Muscle layer of duodenum (tissue), 2 donors: ENCODE results near the gene RAB37.

ENCODE experiments used
- H3K27ac ChIP-seq: one replicate; pipeline ENCODE4 v1.7.0; 2013; ENCODE audit warnings: mild to moderate bottlenecking, low read length
- H3K27me3 ChIP-seq: one replicate; pipeline ENCODE4 v1.7.0; 2013; ENCODE audit warnings: low read depth, mild to moderate bottlenecking, control low read depth, low read length
- H3K36me3 ChIP-seq, 2 donors: one replicate each; pipeline ENCODE4 v1.7.0; 2013; ENCODE audit warnings: low read length in 2 of 2, control low read depth in 1 of 2, mild to moderate bottlenecking in 1 of 2; ENCODE audit not compliant: insufficient read depth in 2 of 2, control insufficient read depth in 1 of 2
- H3K4me1 ChIP-seq, 2 donors: one replicate each; pipeline ENCODE4 v1.7.0; 2013; ENCODE audit warnings: low read length in 2 of 2, mild to moderate bottlenecking in 2 of 2, control low read depth in 1 of 2, moderate library complexity in 1 of 2; ENCODE audit not compliant: insufficient read depth in 2 of 2, control insufficient read depth in 1 of 2
- H3K4me3 ChIP-seq, 2 donors: one replicate each; pipeline ENCODE4 v1.7.0; 2013; ENCODE audit warnings: low read length in 2 of 2, low read depth in 1 of 2, mild to moderate bottlenecking in 1 of 2
- H3K9me3 ChIP-seq, 2 donors: one replicate each; pipeline ENCODE4 v1.7.0; 2013; ENCODE audit warnings: low read length in 2 of 2, control low read depth in 1 of 2, mild to moderate bottlenecking in 1 of 2; ENCODE audit not compliant: control insufficient read depth in 1 of 2
- donor health status: healthy.

Gene RAB37

GRCh38 chr17:74736513-74737298 lies at the start of gene RAB37:
TSS of gene RAB37 (plus strand) at chr17:74737256. CDS start at chr17:74737273, 17 bp downstream.
- Histone ChIP-seq H3K36me3 (no peaks in the 10 kb centered on the region), H3K4me3 (peak within 1 kb of the TSS; percentile 9 to 54), H3K4me1 (peaks cover 10 to 24% of the 10 kb centered on the region in 2 donors), H3K27ac (no peak within 1 kb of the TSS), H3K9me3 (no peaks in the 10 kb centered on the region), H3K27me3 (peaks cover 25% of the 10 kb centered on the region)

GRCh38 chr17:74687886-74688285 lies 49.2 kb upstream of the RAB37 start:
- H3K27me3 ChIP-seq: no peaks in the 10 kb centered on the region
- H3K9me3 ChIP-seq: no peaks in the 10 kb centered on the region
- H3K4me1 ChIP-seq: no peaks in the 10 kb centered on the region
- no peaks in the 10 kb centered on the region for H3K36me3 ChIP-seq
- H3K4me3 ChIP-seq: no peak overlapping the region
- H3K27ac ChIP-seq: no peak overlapping the region

- H3K4me1 ChIP-seq: no peaks in the 10 kb centered on the region
- H3K4me3 ChIP-seq: no peak overlapping the region
- no peaks in the 10 kb centered on the region for H3K36me3 ChIP-seq
- no peak overlapping the region for H3K27ac ChIP-seq
- H3K9me3 ChIP-seq: no peaks in the 10 kb centered on the region
- H3K27me3 ChIP-seq: no peaks in the 10 kb centered on the region
Measured at GRCh38 chr17:74690409-74690825, 46.6 kb upstream of the RAB37 start.

GRCh38 chr17:74691151-74691550 lies 45.9 kb upstream of the RAB37 start:
- no peaks in the 10 kb centered on the region for H3K9me3 ChIP-seq
- H3K36me3 ChIP-seq: no peaks in the 10 kb centered on the region
- no peaks in the 10 kb centered on the region for H3K4me1 ChIP-seq
- H3K27me3 ChIP-seq: no peaks in the 10 kb centered on the region
- no peak overlapping the region for H3K27ac ChIP-seq
- H3K4me3 ChIP-seq: no peak overlapping the region

- H3K9me3 ChIP-seq: no peaks in the 10 kb centered on the region
- H3K36me3 ChIP-seq: no peaks in the 10 kb centered on the region
- H3K4me3 ChIP-seq: no peak overlapping the region
- no peak overlapping the region for H3K27ac ChIP-seq
- H3K27me3 ChIP-seq: no peaks in the 10 kb centered on the region
- H3K4me1 ChIP-seq: no peaks in the 10 kb centered on the region
Measured at GRCh38 chr17:74694081-74694480, 43.0 kb upstream of the RAB37 start.

- Histone ChIP-seq H3K9me3 (no peaks in the 10 kb centered on the region), H3K27ac (no peak overlapping the region), H3K4me3 (no peak overlapping the region), H3K4me1 (no peaks in the 10 kb centered on the region), H3K36me3 (no peaks in the 10 kb centered on the region), H3K27me3 (no peaks in the 10 kb centered on the region)
Measured at GRCh38 chr17:74695629-74696028, 41.4 kb upstream of the RAB37 start.

- Histone ChIP-seq H3K9me3 (no peaks in the 10 kb centered on the region), H3K4me3 (no peak overlapping the region), H3K4me1 (no peaks in the 10 kb centered on the region), H3K36me3 (no peaks in the 10 kb centered on the region), H3K27me3 (no peaks in the 10 kb centered on the region), H3K27ac (no peak overlapping the region)
Measured at GRCh38 chr17:74697515-74697914, 39.5 kb upstream of the RAB37 start.

GRCh38 chr17:74698069-74698468 lies 39.0 kb upstream of the RAB37 start:
- Histone ChIP-seq H3K36me3 (no peaks in the 10 kb centered on the region), H3K9me3 (no peaks in the 10 kb centered on the region), H3K4me3 (no peak overlapping the region), H3K27ac (no peak overlapping the region), H3K4me1 (no peaks in the 10 kb centered on the region), H3K27me3 (no peaks in the 10 kb centered on the region)

- Histone ChIP-seq H3K27me3 (peaks cover 1% of the 10 kb centered on the region), H3K4me3 (no peak overlapping the region), H3K36me3 (no peaks in the 10 kb centered on the region), H3K27ac (no peak overlapping the region), H3K4me1 (no peaks in the 10 kb centered on the region), H3K9me3 (no peaks in the 10 kb centered on the region)
Measured at GRCh38 chr17:74699236-74699635, 37.8 kb upstream of the RAB37 start.

GRCh38 chr17:74702116-74702871 lies 34.8 kb upstream of the RAB37 start:
- H3K4me3 ChIP-seq: no peak overlapping the region
- H3K27me3 ChIP-seq: peaks cover 9% of the 10 kb centered on the region
- no peak overlapping the region for H3K27ac ChIP-seq
- H3K4me1 ChIP-seq: no peaks in the 10 kb centered on the region
- H3K9me3 ChIP-seq: no peaks in the 10 kb centered on the region
- no peaks in the 10 kb centered on the region for H3K36me3 ChIP-seq

GRCh38 chr17:74703311-74703710 lies 33.7 kb upstream of the RAB37 start:
- H3K4me3 ChIP-seq: no peak overlapping the region
- no peak overlapping the region for H3K27ac ChIP-seq
- H3K9me3 ChIP-seq: no peaks in the 10 kb centered on the region
- H3K4me1 ChIP-seq: no peaks in the 10 kb centered on the region
- peaks cover 9% of the 10 kb centered on the region for H3K27me3 ChIP-seq
- H3K36me3 ChIP-seq: no peaks in the 10 kb centered on the region
